Stimulated activated CD4-positive, alpha-beta T cell treated with anti-CD3 and anti-CD28 coated beads, Interleukin-15, amount 100 ng/mL, for 1 hour (primary cell): Measurements from ENCODE around the gene TAX1BP1.
A peak's percentile ranks its signal among the peaks of the same experiment; 100 is the strongest.

Source experiments
- DNase-seq, 2 donors: peaks; one replicate each; pipeline ENCODE4 v3.0.0-alpha.2; 2020; ENCODE audit warnings: low read depth in 1 of 2, low spot score in 1 of 2

TAX1BP1 gene

GRCh38 chr7:27777662-27778061 is 37.7 kb downstream of the TAX1BP1 start:
- DNase-seq, result no peak

GRCh38 chr7:27779873-27780272 is 39.9 kb downstream of the TAX1BP1 start:
- DNase-seq, result no peak

DNA sequence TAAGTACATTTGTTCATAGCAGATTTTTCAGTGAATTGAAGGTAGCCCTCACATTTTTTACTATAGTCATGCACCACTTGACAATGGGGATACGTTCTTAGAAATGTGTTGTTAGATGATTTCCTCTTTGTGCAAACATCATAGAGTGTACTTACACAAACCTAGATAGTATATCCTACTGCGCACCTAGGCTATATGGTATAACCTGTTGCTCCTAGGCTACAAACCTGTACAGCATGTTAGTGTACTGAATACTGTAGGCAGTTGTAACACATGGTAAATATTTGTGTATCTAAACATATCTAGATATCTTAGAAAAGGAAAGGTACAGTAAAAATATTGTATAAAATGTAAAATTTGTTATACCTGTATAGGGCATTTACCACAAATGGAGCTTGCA is 41.2 kb downstream of the TAX1BP1 start:
- no peak for DNase-seq

DNA sequence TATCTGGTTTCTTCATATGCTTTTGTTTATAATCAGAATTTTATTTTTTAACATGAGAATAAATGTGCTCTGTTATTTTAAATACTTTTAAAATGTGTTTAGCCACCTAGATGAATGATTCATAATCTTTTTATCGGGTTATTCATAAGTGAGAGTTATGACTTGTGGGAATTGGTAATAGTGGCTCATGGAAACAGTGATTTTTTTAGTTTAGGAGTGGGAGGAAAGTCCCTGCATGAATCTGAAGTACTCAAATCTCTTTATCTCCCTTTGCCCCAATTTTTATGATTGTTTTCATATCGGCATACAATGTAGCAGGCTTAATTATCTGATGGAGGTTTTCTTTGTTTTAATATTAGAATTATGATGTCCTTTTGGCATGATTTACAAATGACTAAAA is 42.9 kb downstream of the TAX1BP1 start:
- no peak for DNase-seq

DNA sequence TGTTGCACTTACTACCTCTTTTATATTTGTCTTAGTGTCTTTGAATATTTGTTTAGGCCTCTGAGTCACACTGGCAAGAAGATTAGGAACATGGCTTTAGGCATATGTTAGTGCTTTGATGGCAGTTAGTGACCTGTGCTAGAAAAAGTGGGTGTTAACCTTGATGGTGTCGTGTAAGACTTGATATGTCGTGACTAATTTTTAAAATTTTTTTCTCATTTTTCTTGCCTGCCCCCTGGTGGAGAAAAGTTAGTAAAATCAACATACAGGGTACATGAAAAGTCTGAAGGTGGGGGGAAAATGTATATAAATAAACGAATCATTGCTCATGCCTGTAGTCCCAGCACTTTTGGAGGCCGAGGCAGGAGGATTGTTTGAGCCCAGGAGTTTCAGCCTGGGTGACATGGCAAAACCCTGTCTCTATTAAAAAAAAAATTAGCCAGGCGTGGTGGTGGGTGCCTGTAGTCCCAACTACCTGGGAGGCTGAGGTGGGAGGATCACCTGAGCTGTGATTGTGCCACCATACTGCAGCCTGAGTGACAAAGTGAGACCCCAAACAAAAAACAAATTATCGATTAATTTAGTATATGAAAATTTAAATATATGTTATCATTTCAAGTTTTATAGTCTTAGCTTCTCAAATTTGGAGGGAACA is 44.6 kb downstream of the TAX1BP1 start:
- DNase-seq, result no peak

GRCh38 chr7:27788437-27788836 is 48.5 kb downstream of the TAX1BP1 start:
- no peak for DNase-seq

DNA sequence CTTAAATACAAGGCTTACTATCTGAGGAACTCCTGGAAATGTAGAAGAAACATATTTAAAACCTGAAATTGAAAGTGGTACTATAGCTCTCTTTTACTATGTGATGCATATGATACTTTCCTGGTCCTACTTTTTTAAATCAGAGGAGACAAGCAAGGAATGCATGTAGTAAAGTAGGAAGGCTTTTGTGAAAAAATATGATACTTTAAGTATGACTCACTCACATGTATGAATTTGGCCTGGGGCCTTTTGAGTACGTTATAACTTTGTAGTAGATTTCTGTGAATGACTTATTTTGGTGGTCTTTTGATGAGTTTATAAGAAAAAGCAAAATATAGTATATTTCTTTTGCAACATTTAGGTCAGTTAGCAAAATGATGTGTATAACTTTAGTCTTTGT is 53.8 kb downstream of the TAX1BP1 start:
- DNase-seq, result no peak

DNA sequence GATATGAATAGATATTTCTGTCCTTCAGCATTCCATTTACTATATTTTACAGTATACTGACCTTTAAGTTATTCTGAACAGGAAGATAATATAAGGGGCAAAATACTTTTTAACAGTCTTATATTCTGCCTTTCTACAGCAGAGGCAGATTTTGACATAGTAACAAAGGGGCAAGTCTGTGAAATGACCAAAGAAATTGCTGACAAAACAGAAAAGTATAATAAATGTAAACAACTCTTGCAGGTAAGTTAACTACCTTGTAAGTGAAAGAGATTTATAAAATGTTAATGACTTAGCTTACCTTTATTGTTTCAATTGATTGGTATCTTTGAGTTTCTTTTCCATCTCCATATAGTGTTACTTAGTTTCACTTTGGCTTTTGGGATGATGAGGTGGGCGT is 56.0 kb downstream of the TAX1BP1 start:
- DNase-seq, result no peak

- no peak for DNase-seq
Measured at GRCh38 chr7:27799212-27799611, 59.2 kb downstream of the TAX1BP1 start.

- DNase-seq, result no peak
Measured at GRCh38 chr7:27802999-27803398, 63.0 kb downstream of the TAX1BP1 start.

GRCh38 chr7:27804139-27804538 is 64.2 kb downstream of the TAX1BP1 start:
- DNase-seq, result no peak

DNA sequence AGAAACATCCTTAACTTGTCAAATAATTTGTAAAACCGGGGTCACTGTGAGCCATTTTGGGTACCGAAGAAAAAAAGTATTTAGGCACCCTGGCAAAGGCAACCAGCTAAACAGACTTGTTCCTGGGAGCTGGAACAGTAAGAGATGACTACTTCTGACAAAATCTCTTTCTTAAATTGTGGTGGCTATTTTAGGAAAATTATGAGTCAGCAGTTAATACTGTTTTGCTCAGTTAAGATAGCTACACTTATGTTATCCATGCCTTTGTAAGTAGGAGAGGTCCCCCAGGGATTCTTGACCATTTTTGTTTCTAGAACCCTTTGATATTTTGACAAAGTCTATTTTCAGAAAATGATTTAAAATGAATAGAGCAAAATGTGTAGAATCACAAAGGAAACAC is 68.7 kb downstream of the TAX1BP1 start:
- DNase-seq, result no peak

GRCh38 chr7:27810186-27810585 is 70.2 kb downstream of the TAX1BP1 start:
- no peak for DNase-seq

DNA sequence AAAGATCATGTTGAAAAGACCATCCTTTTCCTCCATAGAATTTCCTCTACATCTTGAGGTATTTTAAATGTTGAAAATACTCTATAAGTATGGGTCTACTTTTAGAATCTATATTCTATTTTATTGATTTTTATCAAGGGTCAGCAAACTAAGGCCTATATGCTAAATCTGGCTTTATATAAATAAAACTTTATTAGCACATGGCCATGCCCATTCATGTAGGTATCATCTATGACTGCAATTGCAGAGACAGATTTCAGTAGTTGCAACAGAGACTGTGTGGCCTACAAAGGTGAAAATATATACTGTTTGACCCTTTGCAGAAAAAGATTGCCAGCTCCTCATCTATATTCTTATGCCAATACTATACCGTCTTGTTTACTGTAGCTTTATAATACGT is 72.7 kb downstream of the TAX1BP1 start:
- DNase-seq, result no peak

- DNase-seq, result no peak
Measured at GRCh38 chr7:27822245-27822644, 82.3 kb downstream of the TAX1BP1 start.

DNA sequence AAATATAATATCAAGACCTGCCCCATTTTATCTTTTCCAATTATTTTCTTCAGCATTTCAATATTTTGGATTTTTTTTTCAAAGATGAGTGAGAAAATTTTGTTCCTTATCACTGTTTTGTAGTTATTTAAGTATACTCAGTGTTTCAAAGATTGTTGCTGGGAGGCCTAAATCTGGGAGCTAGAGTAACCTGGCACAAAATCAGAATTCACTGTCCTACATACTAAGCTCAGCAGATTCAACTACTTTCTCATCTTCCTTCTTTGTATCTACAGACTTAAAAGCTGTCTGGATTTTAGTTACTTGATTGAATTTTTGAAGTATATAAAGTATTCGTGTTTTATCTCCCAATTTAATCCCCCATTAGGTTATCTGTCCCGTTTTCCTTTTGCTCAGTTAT is 85.9 kb downstream of the TAX1BP1 start:
- DNase-seq, result no peak

DNA sequence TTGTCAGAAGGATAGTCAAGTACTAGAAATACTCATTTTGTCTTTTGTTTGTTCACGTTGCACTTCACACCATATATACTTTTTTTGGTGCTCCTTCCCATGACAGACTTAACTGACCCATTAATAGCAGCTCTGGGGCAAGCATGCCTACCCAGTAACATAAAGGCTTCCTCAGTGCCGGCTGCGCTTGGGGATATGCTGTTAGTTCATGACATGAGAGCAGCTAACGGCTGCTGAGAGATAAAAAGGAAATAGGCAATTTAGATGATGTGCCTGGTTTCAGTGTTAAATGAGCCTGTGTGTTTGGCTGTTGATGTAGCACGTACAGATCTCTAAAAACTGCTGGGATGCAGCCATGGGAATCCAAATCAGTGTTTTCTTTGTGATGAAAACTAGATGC is 86.4 kb downstream of the TAX1BP1 start:
- DNase-seq, result no peak

GRCh38 chr7:27834179-27834921 is 94.4 kb downstream of the TAX1BP1 start:
- DNase-seq, result no peak

- DNase-seq, result no peak
Measured at GRCh38 chr7:27835376-27835775, 95.4 kb downstream of the TAX1BP1 start.

DNA sequence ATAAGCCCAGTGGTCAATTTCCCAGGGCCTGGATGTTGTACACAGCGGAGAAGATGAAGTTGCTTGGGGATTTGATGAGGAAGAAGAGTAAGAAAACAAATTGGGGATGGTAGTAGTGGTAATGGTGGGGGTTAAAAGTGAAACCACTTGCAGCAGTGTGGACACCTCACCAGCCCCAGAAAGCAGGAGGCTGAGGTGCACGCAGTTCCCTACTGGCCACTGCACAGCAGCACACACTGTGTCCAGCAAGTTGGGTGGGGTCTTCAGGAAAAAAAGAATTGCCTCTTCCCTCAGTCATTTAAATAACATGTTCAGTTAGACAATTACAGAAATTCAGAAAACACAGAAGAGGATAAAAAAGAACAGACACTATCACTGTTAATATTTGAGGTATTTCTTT is 96.6 kb downstream of the TAX1BP1 start:
- DNase-seq, result no peak

GRCh38 chr7:27839099-27839498 is 99.1 kb downstream of the TAX1BP1 start:
- no peak for DNase-seq

- DNase-seq, result peak in 1 of 2 donors; percentile 12
Measured at GRCh38 chr7:27840313-27840712, 100.4 kb downstream of the TAX1BP1 start.

DNA sequence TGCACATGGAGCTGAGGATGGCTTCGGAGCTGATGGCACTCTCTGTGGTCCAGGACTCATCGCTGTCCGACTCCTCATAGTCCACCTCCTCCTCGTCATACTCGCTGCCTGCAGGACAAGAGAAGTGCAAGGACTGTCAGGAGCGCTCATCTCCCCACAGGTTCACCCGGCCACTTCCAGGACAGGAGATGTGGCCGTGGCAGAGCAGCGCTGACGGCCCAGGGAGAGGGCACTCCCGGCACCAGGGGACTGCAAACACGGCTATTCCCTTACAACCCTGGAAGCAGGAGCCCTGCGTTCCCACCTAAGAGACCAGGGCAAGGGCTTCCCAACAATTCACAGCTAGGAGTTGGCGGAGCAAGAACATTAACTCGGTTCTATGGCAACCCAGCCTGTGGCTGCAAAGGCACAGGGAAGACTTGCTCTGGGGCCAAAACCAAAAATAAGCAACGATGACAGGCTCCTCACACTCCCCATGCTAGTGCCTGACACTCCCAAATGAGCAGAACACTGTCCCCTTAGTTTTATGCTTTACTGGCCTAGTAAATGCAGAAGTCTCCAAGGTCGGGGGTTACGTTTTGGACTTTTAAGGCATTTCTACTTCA is 100.9 kb downstream of the TAX1BP1 start:
- DNase-seq, result no peak
